SK-N-SH treated with all-trans-retinoic acid at 6 μM for 48 hours (cell line): Measurements from ENCODE around the gene A2M.

Source experiments
- ATAC-seq: fragments of 200-7000 bp; cut with Tn5 transposase; 3 replicates; pipeline ENCODE4 v1.9.1; 2020; ENCODE audit warnings: mild to moderate bottlenecking, moderate library complexity
- CSDC2 ChIP-seq: fragments of 250-450 bp; sonication (Bioruptor Pico); IDR thresholded peaks from 2 replicates; pipeline ENCODE4 v1.5.0; 2020; ENCODE audit warnings: mild to moderate bottlenecking, moderate library complexity
- CSRNP3 ChIP-seq: fragments of 250-450 bp; sonication (Bioruptor Pico); IDR thresholded peaks from 2 replicates; pipeline ENCODE4 v1.5.1; 2021; ENCODE audit warnings: mild to moderate bottlenecking, moderate library complexity
- ESRRG ChIP-seq: fragments of 250-450 bp; sonication (Bioruptor Pico); IDR thresholded peaks from 2 replicates; pipeline ENCODE4 v1.6.1; 2021; ENCODE audit warnings: mild to moderate bottlenecking
- GLIS3 ChIP-seq: fragments of 250-450 bp; sonication (Bioruptor Pico); IDR thresholded peaks from 2 replicates; pipeline ENCODE4 v1.5.0; 2020; ENCODE audit warnings: mild to moderate bottlenecking, moderate library complexity
- ISL1 ChIP-seq: fragments of 250-450 bp; sonication (Bioruptor Pico); IDR thresholded peaks from 2 replicates; pipeline ENCODE4 v2.1.2; 2022; ENCODE audit warnings: mild to moderate bottlenecking, moderate library complexity
- OSR1 ChIP-seq: fragments of 250-450 bp; sonication (Bioruptor Pico); IDR thresholded peaks from 2 replicates; pipeline ENCODE4 v1.8.0; 2022; ENCODE audit warnings: moderate library complexity, mild to moderate bottlenecking, inconsistent platforms
- POU6F1 ChIP-seq: fragments of 250-450 bp; sonication (Bioruptor Pico); IDR thresholded peaks from 2 replicates; pipeline ENCODE4 v1.8.0; 2021; ENCODE audit warnings: low read depth, mild to moderate bottlenecking, moderate library complexity, borderline replicate concordance
- PPARA ChIP-seq: fragments of 250-450 bp; sonication (Bioruptor Pico); IDR thresholded peaks from 2 replicates; pipeline ENCODE4 v1.5.0; 2020; ENCODE audit warnings: mild to moderate bottlenecking, borderline replicate concordance
- RARB ChIP-seq: fragments of 250-450 bp; sonication (Bioruptor Pico); IDR thresholded peaks from 2 replicates; pipeline ENCODE4 v1.8.0; 2021; ENCODE audit warnings: mild to moderate bottlenecking, moderate library complexity
- SNAI2 ChIP-seq: fragments of 250-450 bp; sonication (Bioruptor Pico); IDR thresholded peaks from 2 replicates; pipeline ENCODE4 v1.5.0; 2020; ENCODE audit warnings: mild to moderate bottlenecking, moderate library complexity
- TCF4 ChIP-seq: fragments of 250-450 bp; sonication (Bioruptor Pico); IDR thresholded peaks from 2 replicates; pipeline ENCODE4 v1.8.0; 2021; ENCODE audit warnings: mild to moderate bottlenecking, moderate library complexity, borderline replicate concordance
- TOX ChIP-seq: fragments of 250-450 bp; sonication (Bioruptor Pico); IDR thresholded peaks from 2 replicates; pipeline ENCODE4 v1.8.0; 2021; ENCODE audit warnings: mild to moderate bottlenecking, moderate library complexity, borderline replicate concordance
- ZC3H10 ChIP-seq: fragments of 250-450 bp; sonication (Bioruptor Pico); IDR thresholded peaks from 2 replicates; pipeline ENCODE4 v1.5.1; 2021; ENCODE audit warnings: mild to moderate bottlenecking, moderate library complexity
- ZFP3 ChIP-seq: fragments of 250-450 bp; sonication (Bioruptor Pico); IDR thresholded peaks from 2 replicates; pipeline ENCODE4 v1.5.0; 2020; ENCODE audit warnings: mild to moderate bottlenecking, moderate library complexity
- ZFP30 ChIP-seq: fragments of 450-650 bp; formaldehyde crosslinking; IDR thresholded peaks from 2 replicates; pipeline ENCODE4 v1.5.0; 2022; ENCODE audit warnings: mild to moderate bottlenecking, moderate library complexity
- ZNF565 ChIP-seq: fragments of 450-650 bp; formaldehyde crosslinking; conservative IDR thresholded peaks from 2 replicates; pipeline ENCODE4 v1.5.0; 2020; ENCODE audit warnings: low read depth, mild to moderate bottlenecking, moderate library complexity
- ZNF70 ChIP-seq: fragments of 450-650 bp; formaldehyde crosslinking; IDR thresholded peaks from 2 replicates; pipeline ENCODE4 v1.5.0; 2020; ENCODE audit warnings: mild to moderate bottlenecking, moderate library complexity
- ZNF8 ChIP-seq: fragments of 450-650 bp; formaldehyde crosslinking; IDR thresholded peaks from 2 replicates; pipeline ENCODE4 v1.5.0; 2020; ENCODE audit warnings: mild to moderate bottlenecking, moderate library complexity
- TF ChIP-seq, protein P1 (sequence below): fragments of 250-450 bp; sonication (Bioruptor Pico); IDR thresholded peaks from 2 replicates; pipeline ENCODE4 v1.8.0; 2020; ENCODE audit warnings: mild to moderate bottlenecking, moderate library complexity, borderline replicate concordance
- TF ChIP-seq, protein P2 (sequence below): fragments of 250-450 bp; sonication (Bioruptor Pico); IDR thresholded peaks from 2 replicates; pipeline ENCODE4 v1.5.1; 2020; ENCODE audit warnings: low read depth, mild to moderate bottlenecking, moderate library complexity
- TF ChIP-seq, protein P3 (sequence below): fragments of 250-450 bp; sonication (Bioruptor Pico); IDR thresholded peaks from 2 replicates; pipeline ENCODE4 v1.5.0; 2020; ENCODE audit warnings: mild to moderate bottlenecking, moderate library complexity

The A2M gene

DNA sequence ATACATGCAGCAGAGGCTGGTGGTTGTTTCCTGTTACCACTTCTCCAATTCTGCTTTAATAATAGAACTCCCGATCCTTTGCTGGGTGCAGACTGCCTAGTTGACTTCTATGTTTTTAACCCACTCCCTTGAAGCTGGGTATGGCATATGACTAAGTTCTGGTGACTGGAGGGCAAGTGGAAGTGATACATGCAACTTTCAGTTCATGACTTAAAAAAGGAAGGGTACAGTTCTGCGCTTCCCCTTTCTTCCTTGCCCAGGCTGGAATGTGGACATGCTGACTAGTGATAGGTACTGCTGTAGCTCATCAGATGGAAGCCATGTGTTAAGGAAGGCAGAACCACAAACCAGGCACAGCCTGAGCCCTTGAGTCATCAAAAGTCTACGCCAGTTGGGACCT lies 2.4 kb upstream of the A2M start:
- ATAC-seq, result no peak
- TF ChIP-seq ISL1, result no peak
- no peak for TF ChIP-seq CSDC2
- TF ChIP-seq ESRRG (CRISPR knock-in tag), result no peak
- TF ChIP-seq ZNF70 (CRISPR knock-in tag), result no peak
- TF ChIP-seq, protein P1, sequence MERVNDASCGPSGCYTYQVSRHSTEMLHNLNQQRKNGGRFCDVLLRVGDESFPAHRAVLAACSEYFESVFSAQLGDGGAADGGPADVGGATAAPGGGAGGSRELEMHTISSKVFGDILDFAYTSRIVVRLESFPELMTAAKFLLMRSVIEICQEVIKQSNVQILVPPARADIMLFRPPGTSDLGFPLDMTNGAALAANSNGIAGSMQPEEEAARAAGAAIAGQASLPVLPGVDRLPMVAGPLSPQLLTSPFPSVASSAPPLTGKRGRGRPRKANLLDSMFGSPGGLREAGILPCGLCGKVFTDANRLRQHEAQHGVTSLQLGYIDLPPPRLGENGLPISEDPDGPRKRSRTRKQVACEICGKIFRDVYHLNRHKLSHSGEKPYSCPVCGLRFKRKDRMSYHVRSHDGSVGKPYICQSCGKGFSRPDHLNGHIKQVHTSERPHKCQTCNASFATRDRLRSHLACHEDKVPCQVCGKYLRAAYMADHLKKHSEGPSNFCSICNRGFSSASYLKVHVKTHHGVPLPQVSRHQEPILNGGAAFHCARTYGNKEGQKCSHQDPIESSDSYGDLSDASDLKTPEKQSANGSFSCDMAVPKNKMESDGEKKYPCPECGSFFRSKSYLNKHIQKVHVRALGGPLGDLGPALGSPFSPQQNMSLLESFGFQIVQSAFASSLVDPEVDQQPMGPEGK, result no peak
- no peak for TF ChIP-seq ZC3H10 (CRISPR knock-in tag)
- no peak for TF ChIP-seq OSR1 (CRISPR knock-in tag)
- TF ChIP-seq ZFP30 (CRISPR knock-in tag), result no peak
- TF ChIP-seq POU6F1 (CRISPR knock-in tag), result no peak
- no peak for TF ChIP-seq CSRNP3 (CRISPR knock-in tag)
- TF ChIP-seq GLIS3 (CRISPR knock-in tag), result no peak
- TF ChIP-seq SNAI2 (CRISPR knock-in tag), result no peak
- TF ChIP-seq, protein P2, sequence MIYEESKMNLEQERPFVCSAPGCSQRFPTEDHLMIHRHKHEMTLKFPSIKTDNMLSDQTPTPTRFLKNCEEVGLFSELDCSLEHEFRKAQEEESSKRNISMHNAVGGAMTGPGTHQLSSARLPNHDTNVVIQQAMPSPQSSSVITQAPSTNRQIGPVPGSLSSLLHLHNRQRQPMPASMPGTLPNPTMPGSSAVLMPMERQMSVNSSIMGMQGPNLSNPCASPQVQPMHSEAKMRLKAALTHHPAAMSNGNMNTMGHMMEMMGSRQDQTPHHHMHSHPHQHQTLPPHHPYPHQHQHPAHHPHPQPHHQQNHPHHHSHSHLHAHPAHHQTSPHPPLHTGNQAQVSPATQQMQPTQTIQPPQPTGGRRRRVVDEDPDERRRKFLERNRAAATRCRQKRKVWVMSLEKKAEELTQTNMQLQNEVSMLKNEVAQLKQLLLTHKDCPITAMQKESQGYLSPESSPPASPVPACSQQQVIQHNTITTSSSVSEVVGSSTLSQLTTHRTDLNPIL, result no peak
- no peak for TF ChIP-seq TOX (CRISPR knock-in tag)
- no peak for TF ChIP-seq RARB (CRISPR knock-in tag)

DNA sequence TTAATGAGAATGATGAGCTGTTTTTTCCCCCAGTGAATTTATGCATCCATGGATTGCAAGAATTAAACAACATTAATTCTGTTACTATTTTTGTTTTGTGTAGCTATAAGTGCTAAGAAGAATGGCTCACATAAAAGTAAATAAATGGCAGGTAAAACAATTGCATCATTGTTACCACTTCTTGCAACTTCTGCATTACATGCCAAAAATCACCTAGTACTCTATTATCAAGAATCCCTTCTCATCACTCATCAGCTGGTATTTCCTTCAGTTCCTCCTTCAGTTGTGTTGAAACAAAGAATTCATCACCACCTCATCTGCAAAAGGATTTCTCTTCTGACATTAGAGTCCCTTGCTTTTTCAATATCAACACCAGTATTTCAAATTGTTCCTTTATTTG lies 773 bp downstream of the A2M start:
- no peak for ATAC-seq
- TF ChIP-seq CSRNP3 (CRISPR knock-in tag), result no peak
- TF ChIP-seq, protein P3, sequence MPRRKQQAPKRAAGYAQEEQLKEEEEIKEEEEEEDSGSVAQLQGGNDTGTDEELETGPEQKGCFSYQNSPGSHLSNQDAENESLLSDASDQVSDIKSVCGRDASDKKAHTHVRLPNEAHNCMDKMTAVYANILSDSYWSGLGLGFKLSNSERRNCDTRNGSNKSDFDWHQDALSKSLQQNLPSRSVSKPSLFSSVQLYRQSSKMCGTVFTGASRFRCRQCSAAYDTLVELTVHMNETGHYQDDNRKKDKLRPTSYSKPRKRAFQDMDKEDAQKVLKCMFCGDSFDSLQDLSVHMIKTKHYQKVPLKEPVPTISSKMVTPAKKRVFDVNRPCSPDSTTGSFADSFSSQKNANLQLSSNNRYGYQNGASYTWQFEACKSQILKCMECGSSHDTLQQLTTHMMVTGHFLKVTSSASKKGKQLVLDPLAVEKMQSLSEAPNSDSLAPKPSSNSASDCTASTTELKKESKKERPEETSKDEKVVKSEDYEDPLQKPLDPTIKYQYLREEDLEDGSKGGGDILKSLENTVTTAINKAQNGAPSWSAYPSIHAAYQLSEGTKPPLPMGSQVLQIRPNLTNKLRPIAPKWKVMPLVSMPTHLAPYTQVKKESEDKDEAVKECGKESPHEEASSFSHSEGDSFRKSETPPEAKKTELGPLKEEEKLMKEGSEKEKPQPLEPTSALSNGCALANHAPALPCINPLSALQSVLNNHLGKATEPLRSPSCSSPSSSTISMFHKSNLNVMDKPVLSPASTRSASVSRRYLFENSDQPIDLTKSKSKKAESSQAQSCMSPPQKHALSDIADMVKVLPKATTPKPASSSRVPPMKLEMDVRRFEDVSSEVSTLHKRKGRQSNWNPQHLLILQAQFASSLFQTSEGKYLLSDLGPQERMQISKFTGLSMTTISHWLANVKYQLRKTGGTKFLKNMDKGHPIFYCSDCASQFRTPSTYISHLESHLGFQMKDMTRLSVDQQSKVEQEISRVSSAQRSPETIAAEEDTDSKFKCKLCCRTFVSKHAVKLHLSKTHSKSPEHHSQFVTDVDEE (CRISPR knock-in tag), result no peak
- no peak for TF ChIP-seq ZFP3 (CRISPR knock-in tag)
- TF ChIP-seq ZNF565 (CRISPR knock-in tag), result no peak
- no peak for TF ChIP-seq ESRRG (CRISPR knock-in tag)
- TF ChIP-seq TCF4 (CRISPR knock-in tag), result no peak

DNA sequence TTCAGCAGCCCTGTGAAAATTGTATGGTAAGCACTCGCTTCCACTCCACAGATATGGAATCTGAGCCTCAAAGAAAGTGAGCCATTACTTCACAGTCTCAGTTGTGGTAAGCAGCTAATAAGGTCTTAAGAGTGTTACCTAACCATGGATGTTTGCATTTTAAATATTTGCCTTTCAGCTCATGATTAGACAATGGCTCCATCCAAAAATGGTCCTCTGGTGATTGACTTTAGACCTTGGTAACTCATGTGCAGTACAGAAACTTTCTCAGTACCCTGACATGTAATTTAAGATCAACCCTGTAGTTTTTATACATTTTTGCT lies 1.8 kb downstream of the A2M start:
- ATAC-seq, result no peak
- TF ChIP-seq GLIS3 (CRISPR knock-in tag), result no peak
- no peak for TF ChIP-seq TOX (CRISPR knock-in tag)
- no peak for TF ChIP-seq ZFP30 (CRISPR knock-in tag)
- TF ChIP-seq CSDC2, result no peak
- no peak for TF ChIP-seq ZNF565 (CRISPR knock-in tag)
- no peak for TF ChIP-seq TCF4 (CRISPR knock-in tag)
- TF ChIP-seq, protein P2, result no peak
- TF ChIP-seq RARB (CRISPR knock-in tag), result no peak
- no peak for TF ChIP-seq ZNF8 (CRISPR knock-in tag)
- no peak for TF ChIP-seq PPARA (CRISPR knock-in tag)
- TF ChIP-seq ZC3H10 (CRISPR knock-in tag), result no peak
- TF ChIP-seq, protein P3 (CRISPR knock-in tag), result no peak
- no peak for TF ChIP-seq ZFP3 (CRISPR knock-in tag)
- TF ChIP-seq ISL1, result no peak
- TF ChIP-seq CSRNP3 (CRISPR knock-in tag), result no peak
